ENCODE measurements around the gene LAMB3. TPM values are rescaled to one million over a fixed set of nuclear protein-coding genes. Genes with fewer than 3 reads are reported as not detected.

Gene LAMB3
- total RNA-seq, 1 donor from 2014 or later = 2.6 TPM

GRCh38 chr1:209603877-209604276 is 48.3 kb downstream of the LAMB3 start:
- Mint-ChIP-seq H3K9me3 (ENCODE audit: unreplicated experiment) (no peaks in the 10 kb centered on the region), H3K36me3 (ENCODE audit: unreplicated experiment) (no peaks in the 10 kb centered on the region), H3K4me1 (ENCODE audit: unreplicated experiment) (no peaks in the 10 kb centered on the region), H3K27me3 (ENCODE audit: unreplicated experiment) (peaks cover 37% of the 10 kb centered on the region), H3K27ac (ENCODE audit: unreplicated experiment) (no peak overlapping the region), H3K4me3 (ENCODE audit: unreplicated experiment) (no peak overlapping the region)
- TF ChIP-seq CTCF (IDR thresholded peaks at IDR 0.05) = no peak
- no peak for DNase-seq (ENCODE audit: extremely low spot score, unreplicated experiment)

- no peaks in the 10 kb centered on the region for H3K9me3 Mint-ChIP-seq (ENCODE audit: unreplicated experiment)
- peak; percentile 80 for TF ChIP-seq CTCF (IDR thresholded peaks at IDR 0.05)
- peaks cover 54% of the 10 kb centered on the region for H3K27me3 Mint-ChIP-seq (ENCODE audit: unreplicated experiment)
- H3K4me3 Mint-ChIP-seq (ENCODE audit: unreplicated experiment) = no peak overlapping the region
- H3K36me3 Mint-ChIP-seq (ENCODE audit: unreplicated experiment) = no peaks in the 10 kb centered on the region
- H3K27ac Mint-ChIP-seq (ENCODE audit: unreplicated experiment) = no peak overlapping the region
- DNase-seq (ENCODE audit: extremely low spot score, unreplicated experiment) = no peak
- no peaks in the 10 kb centered on the region for H3K4me1 Mint-ChIP-seq (ENCODE audit: unreplicated experiment)
Measured at GRCh38 chr1:209601809-209602657, 50.2 kb downstream of the LAMB3 start.

GRCh38 chr1:209600541-209600940 is 51.7 kb downstream of the LAMB3 start:
- H3K27me3 Mint-ChIP-seq (ENCODE audit: unreplicated experiment) = peaks cover 65% of the 10 kb centered on the region
- DNase-seq (ENCODE audit: extremely low spot score, unreplicated experiment) = no peak
- no peaks in the 10 kb centered on the region for H3K36me3 Mint-ChIP-seq (ENCODE audit: unreplicated experiment)

GRCh38 chr1:209598227-209598626 is 54.0 kb downstream of the LAMB3 start:
- Mint-ChIP-seq H3K4me3 (ENCODE audit: unreplicated experiment) (no peak overlapping the region), H3K4me1 (ENCODE audit: unreplicated experiment) (no peaks in the 10 kb centered on the region), H3K27me3 (ENCODE audit: unreplicated experiment) (peaks cover 72% of the 10 kb centered on the region), H3K27ac (ENCODE audit: unreplicated experiment) (no peak overlapping the region), H3K36me3 (ENCODE audit: unreplicated experiment) (no peaks in the 10 kb centered on the region), H3K9me3 (ENCODE audit: unreplicated experiment) (no peaks in the 10 kb centered on the region)
- DNase-seq (ENCODE audit: extremely low spot score, unreplicated experiment) = no peak
- no peak for TF ChIP-seq CTCF (IDR thresholded peaks at IDR 0.05)

More at GRCh38 chr1:209600541-209600940, 51.7 kb downstream of the LAMB3 start:
- no peak overlapping the region for H3K27ac Mint-ChIP-seq (ENCODE audit: unreplicated experiment)
- no peak overlapping the region for H3K4me3 Mint-ChIP-seq (ENCODE audit: unreplicated experiment)
- no peaks in the 10 kb centered on the region for H3K4me1 Mint-ChIP-seq (ENCODE audit: unreplicated experiment)
- no peaks in the 10 kb centered on the region for H3K9me3 Mint-ChIP-seq (ENCODE audit: unreplicated experiment)
- TF ChIP-seq CTCF (IDR thresholded peaks at IDR 0.05) = no peak

- H3K4me3 Mint-ChIP-seq (ENCODE audit: unreplicated experiment) = no peak overlapping the region
- H3K4me1 Mint-ChIP-seq (ENCODE audit: unreplicated experiment) = no peaks in the 10 kb centered on the region
- DNase-seq (ENCODE audit: extremely low spot score, unreplicated experiment) = no peak
- no peaks in the 10 kb centered on the region for H3K36me3 Mint-ChIP-seq (ENCODE audit: unreplicated experiment)
- no peaks in the 10 kb centered on the region for H3K9me3 Mint-ChIP-seq (ENCODE audit: unreplicated experiment)
- no peak for TF ChIP-seq CTCF (IDR thresholded peaks at IDR 0.05)
- peaks cover 78% of the 10 kb centered on the region for H3K27me3 Mint-ChIP-seq (ENCODE audit: unreplicated experiment)
- no peak overlapping the region for H3K27ac Mint-ChIP-seq (ENCODE audit: unreplicated experiment)
Measured at GRCh38 chr1:209597499-209597898, 54.7 kb downstream of the LAMB3 start.
